NCI-H2196 (cell line): Measurements from ENCODE around the gene PRICKLE4.

Experiments
- DNase-seq: peaks from one replicate; lab custom pipeline; 2025; ENCODE audit not compliant: unreplicated experiment; lab: John Stamatoyannopoulos, UW

PRICKLE4 gene

DNA sequence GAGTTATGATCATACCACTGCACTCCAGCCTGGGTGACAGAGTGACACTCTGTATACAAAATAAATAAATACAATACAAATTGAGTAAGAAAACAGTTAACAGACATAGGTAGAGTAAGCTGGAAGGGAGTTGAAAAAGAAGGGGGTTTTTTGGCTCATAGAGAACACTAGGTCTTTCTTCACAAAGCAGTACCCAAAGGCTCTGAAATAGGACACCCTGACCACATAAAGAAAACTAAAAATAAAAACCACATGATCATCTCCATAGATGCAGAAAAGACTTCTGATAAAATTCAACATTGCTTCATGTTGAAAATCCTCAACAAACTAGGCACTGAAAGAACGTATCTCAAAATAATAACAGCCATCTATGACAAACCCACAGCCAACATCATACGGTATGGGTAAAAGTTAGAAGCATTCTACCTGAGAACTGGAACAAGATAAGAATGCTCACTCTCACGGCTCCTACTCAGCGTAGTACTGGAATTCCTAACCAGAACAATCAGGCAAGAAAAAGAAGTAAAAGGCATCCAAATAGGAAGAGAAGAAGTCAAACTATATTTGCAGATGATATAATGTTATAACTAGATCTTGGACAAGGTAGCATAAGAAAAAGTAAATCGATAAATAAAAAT is 55.6 kb downstream of the PRICKLE4 start:
- DNase-seq, result no peak

DNA sequence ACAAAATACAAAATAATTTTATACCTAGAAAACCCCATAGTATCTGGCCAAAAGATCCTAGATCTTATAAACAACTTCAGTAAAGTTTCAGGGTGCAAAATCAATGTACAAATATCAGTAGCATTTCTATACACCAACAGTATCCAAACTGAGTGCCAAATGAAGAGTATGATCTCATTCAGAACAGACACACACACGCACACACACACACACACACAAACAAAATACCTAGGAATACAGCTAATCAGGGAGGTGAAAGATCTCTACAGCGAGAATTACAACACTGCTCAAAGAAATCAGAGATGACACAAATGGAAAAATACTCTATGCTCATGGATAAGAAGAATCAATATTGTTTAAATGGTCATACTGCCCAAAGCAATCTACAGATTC is 56.1 kb downstream of the PRICKLE4 start:
- no peak for DNase-seq
